GM23338 (cell line): ENCODE data around the gene HOXA10. TPM values are rescaled to one million over a fixed set of nuclear protein-coding genes. Genes with fewer than 3 reads are reported as not detected.

Experiments
- ATAC-seq: fragments of 200-7000 bp; cut with Tn5 transposase; 3 replicates; pipeline ENCODE4 v1.9.1; 2020
- DNase-seq: peaks from one replicate; pipeline ENCODE4 v3.0.0-alpha.2; 2015; ENCODE audit warnings: low spot score
- H2AFZ ChIP-seq: fragments of 200-600 bp; sonication (generic); 2 replicates; pipeline ENCODE4 v1.8.0; 2016; ENCODE audit warnings: antibody characterized with exemption, mild to moderate bottlenecking, moderate library complexity
- H3F3A ChIP-seq: fragments of 200-600 bp; sonication (generic); replicated peaks from 2 replicates; pipeline ENCODE4 v1.8.0; 2017; ENCODE audit warnings: antibody characterized with exemption, mixed run types, low read depth
- H3K27ac ChIP-seq: fragments of 200-600 bp; sonication (generic); 2 replicates; pipeline ENCODE4 v1.6.1; 2016; ENCODE audit warnings: low read depth
- H3K27me3 ChIP-seq: fragments of 200-600 bp; sonication (generic); 2 replicates; pipeline ENCODE4 v1.8.0; 2016; ENCODE audit warnings: mild to moderate bottlenecking, mixed run types, moderate library complexity; ENCODE audit not compliant: insufficient read depth
- H3K36me3 ChIP-seq: fragments of 200-600 bp; sonication (generic); 2 replicates; pipeline ENCODE4 v1.8.0; 2016; ENCODE audit warnings: mild to moderate bottlenecking; ENCODE audit not compliant: insufficient read depth
- H3K4me1 ChIP-seq: fragments of 200-600 bp; sonication (generic); 2 replicates; pipeline ENCODE4 v1.8.0; 2016; ENCODE audit warnings: mild to moderate bottlenecking, moderate library complexity; ENCODE audit not compliant: insufficient read depth
- H3K4me2 ChIP-seq: fragments of 200-600 bp; sonication (generic); 2 replicates; pipeline ENCODE4 v1.7.1; 2017; ENCODE audit warnings: mixed run types
- H3K4me3 ChIP-seq: fragments of 200-600 bp; sonication (generic); 2 replicates; pipeline ENCODE4 v1.6.1; 2016; ENCODE audit warnings: mixed run types
- H3K79me2 ChIP-seq: fragments of 200-600 bp; sonication (generic); replicated peaks from 2 replicates; pipeline ENCODE4 v1.8.0; 2017; ENCODE audit warnings: mild to moderate bottlenecking; ENCODE audit not compliant: insufficient read depth
- H3K9me2 ChIP-seq: fragments of 200-600 bp; sonication (generic); 2 replicates; pipeline ENCODE4 v1.8.0; 2017; ENCODE audit not compliant: insufficient read depth
- H4K20me1 ChIP-seq: fragments of 200-600 bp; sonication (generic); replicated peaks from 2 replicates; pipeline ENCODE4 v1.8.0; 2017; ENCODE audit warnings: mild to moderate bottlenecking; ENCODE audit not compliant: insufficient read depth
- H3K27ac Mint-ChIP-seq: 2 replicates; pipeline ENCODE4 v1.8.0; 2020; ENCODE audit warnings: inconsistent platforms, mild to moderate bottlenecking, moderate library complexity, mixed read lengths
- H3K27me3 Mint-ChIP-seq: 3 replicates; pipeline ENCODE4 v1.8.0; 2022; ENCODE audit warnings: low read depth, mild to moderate bottlenecking, moderate library complexity, mixed read lengths, inconsistent platforms; ENCODE audit not compliant: insufficient read depth, poor library complexity
- H3K36me3 Mint-ChIP-seq: 3 replicates; pipeline ENCODE4 v1.8.0; 2021; ENCODE audit warnings: low read depth, mild to moderate bottlenecking, inconsistent platforms, moderate library complexity, mixed read lengths
- H3K4me1 Mint-ChIP-seq: 3 replicates; pipeline ENCODE4 v1.8.0; 2020; ENCODE audit warnings: mild to moderate bottlenecking, inconsistent platforms, mixed read lengths
- H3K4me3 Mint-ChIP-seq: 3 replicates; pipeline ENCODE4 v1.8.0; 2021; ENCODE audit warnings: moderate library complexity, mild to moderate bottlenecking, inconsistent platforms, mixed read lengths
- H3K9me3 Mint-ChIP-seq: 3 replicates; pipeline ENCODE4 v1.8.0; 2020; ENCODE audit warnings: moderate library complexity, mild to moderate bottlenecking, inconsistent platforms, mixed read lengths
- EZH2 ChIP-seq: fragments of 200-600 bp; sonication (generic); IDR thresholded peaks from one replicate; pipeline ENCODE4 v1.8.0; 2017; ENCODE audit warnings: antibody characterized with exemption, mild to moderate bottlenecking, low read depth; ENCODE audit not compliant: unreplicated experiment
- EZH2phosphoT487 ChIP-seq: fragments of 200-600 bp; sonication (generic); IDR thresholded peaks from one replicate; pipeline ENCODE4 v1.8.1; 2018; ENCODE audit warnings: antibody characterized with exemption; ENCODE audit not compliant: unreplicated experiment
- STAT1 ChIP-seq: IDR thresholded peaks from one replicate; pipeline ENCODE4 v1.6.1; 2016; ENCODE audit warnings: antibody characterized with exemption; ENCODE audit not compliant: unreplicated experiment
- polyA plus RNA-seq: library from polyadenylated mRNA; unstranded; fragments of >200 nt; fragmentation: Nextera tagmentation; extraction: Ambion mirVana; gene quantifications from 2 replicates; pipeline ENCODE4 v1.2.1, GENCODE V29; 2016
- total RNA-seq: library from RNA; depleted of rRNA; stranded (reverse); fragments of >200 nt; shearing (Covaris generic); gene quantifications from 2 replicates; pipeline ENCODE4 v1.2.3, GENCODE V29; 2014
- TF ChIP-seq, protein P1 (sequence below): IDR thresholded peaks from one replicate; pipeline ENCODE4 v1.6.1; 2018; ENCODE audit warnings: antibody characterized with exemption; ENCODE audit not compliant: unreplicated experiment
- TF ChIP-seq, protein P2 (sequence below): IDR thresholded peaks from 2 replicates; pipeline ENCODE4 v1.6.1; 2016; ENCODE audit warnings: antibody characterized with exemption
- TF ChIP-seq, protein P3 (sequence below): fragments of 250-450 bp; sonication (Bioruptor Pico); IDR thresholded peaks from 2 replicates; pipeline ENCODE4 v1.5.0; 2020; ENCODE audit warnings: mild to moderate bottlenecking, moderate library complexity

The HOXA10 gene
- total and polyA plus RNA-seq, 2 experiments from 2014 or later: not detected

DNA sequence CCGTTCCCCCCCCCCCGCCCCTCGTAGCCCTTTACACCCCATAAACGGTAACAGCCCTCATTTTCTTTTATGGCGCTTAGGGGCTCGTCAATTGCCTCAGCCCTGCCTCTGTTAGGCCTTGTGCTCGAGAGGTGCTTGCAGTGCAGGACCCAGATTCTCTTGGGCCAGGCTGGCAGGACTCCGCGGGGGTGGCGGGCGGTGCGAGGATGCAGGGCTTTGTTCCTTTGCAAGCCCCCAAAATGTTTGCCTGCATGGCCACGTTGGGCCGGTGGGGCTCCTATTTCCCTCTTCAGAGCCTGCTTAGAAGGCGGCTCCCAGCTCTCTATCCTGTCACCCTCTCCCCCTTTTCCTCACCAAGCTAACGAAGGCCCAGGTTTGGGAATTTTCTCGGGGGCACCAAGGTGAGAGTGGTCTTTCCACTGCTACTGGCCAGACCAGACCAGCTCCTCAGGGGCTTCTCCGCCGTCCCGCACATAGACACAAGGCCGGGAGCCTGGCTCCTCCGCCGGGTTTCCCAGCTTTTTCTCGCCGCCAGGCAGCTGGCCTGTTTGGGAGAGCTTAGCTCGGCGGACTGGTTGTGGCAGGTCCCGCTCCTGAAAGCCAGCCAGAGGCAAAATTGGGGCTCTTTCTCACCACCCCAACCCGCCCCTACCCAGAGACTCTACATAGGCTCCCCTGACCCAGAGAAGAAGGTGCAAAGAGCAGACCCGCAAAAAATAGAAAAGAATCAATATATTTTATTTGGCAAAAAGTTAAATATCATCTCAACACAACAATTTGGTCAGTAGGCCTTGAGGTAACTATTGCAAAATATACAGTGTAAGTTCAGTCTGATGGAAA is 12.2 kb downstream of the HOXA10 start:
- Mint-ChIP-seq H3K4me3 (no peak overlapping the region), H3K27me3 (peaks cover 99% of the 10 kb centered on the region), H3K27ac (no peak overlapping the region), H3K9me3 (peaks cover 9% of the 10 kb centered on the region; the same call in 2 of the 3 replicates), H3K36me3 (no peaks in the 10 kb centered on the region; the same call in 2 of the 3 replicates), H3K4me1 (peaks cover 10% of the 10 kb centered on the region)
- Histone ChIP-seq H3K27ac (no peak overlapping the region), H3K4me1 (no peaks in the 10 kb centered on the region; the same call in 1 of the 2 replicates), H3K9me2 (no peaks in the 10 kb centered on the region), H3K27me3 (peaks cover 100% of the 10 kb centered on the region), H3K4me2 (no peak overlapping the region), H4K20me1 (peaks cover 50% of the 10 kb centered on the region), H3F3A (peaks cover 24% of the 10 kb centered on the region), H2AFZ (no peak overlapping the region), H3K4me3 (no peak overlapping the region), H3K79me2 (no peaks in the 10 kb centered on the region), H3K36me3 (no peaks in the 10 kb centered on the region; the same call in 1 of the 2 replicates)
- no peak for ATAC-seq
- DNase-seq: peak; percentile 42
- TF ChIP-seq, protein P1, sequence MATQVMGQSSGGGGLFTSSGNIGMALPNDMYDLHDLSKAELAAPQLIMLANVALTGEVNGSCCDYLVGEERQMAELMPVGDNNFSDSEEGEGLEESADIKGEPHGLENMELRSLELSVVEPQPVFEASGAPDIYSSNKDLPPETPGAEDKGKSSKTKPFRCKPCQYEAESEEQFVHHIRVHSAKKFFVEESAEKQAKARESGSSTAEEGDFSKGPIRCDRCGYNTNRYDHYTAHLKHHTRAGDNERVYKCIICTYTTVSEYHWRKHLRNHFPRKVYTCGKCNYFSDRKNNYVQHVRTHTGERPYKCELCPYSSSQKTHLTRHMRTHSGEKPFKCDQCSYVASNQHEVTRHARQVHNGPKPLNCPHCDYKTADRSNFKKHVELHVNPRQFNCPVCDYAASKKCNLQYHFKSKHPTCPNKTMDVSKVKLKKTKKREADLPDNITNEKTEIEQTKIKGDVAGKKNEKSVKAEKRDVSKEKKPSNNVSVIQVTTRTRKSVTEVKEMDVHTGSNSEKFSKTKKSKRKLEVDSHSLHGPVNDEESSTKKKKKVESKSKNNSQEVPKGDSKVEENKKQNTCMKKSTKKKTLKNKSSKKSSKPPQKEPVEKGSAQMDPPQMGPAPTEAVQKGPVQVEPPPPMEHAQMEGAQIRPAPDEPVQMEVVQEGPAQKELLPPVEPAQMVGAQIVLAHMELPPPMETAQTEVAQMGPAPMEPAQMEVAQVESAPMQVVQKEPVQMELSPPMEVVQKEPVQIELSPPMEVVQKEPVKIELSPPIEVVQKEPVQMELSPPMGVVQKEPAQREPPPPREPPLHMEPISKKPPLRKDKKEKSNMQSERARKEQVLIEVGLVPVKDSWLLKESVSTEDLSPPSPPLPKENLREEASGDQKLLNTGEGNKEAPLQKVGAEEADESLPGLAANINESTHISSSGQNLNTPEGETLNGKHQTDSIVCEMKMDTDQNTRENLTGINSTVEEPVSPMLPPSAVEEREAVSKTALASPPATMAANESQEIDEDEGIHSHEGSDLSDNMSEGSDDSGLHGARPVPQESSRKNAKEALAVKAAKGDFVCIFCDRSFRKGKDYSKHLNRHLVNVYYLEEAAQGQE: no peak
- TF ChIP-seq, protein P2, sequence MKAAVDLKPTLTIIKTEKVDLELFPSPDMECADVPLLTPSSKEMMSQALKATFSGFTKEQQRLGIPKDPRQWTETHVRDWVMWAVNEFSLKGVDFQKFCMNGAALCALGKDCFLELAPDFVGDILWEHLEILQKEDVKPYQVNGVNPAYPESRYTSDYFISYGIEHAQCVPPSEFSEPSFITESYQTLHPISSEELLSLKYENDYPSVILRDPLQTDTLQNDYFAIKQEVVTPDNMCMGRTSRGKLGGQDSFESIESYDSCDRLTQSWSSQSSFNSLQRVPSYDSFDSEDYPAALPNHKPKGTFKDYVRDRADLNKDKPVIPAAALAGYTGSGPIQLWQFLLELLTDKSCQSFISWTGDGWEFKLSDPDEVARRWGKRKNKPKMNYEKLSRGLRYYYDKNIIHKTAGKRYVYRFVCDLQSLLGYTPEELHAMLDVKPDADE: no peak
- TF ChIP-seq EZH2phosphoT487 (peak; percentile 73), STAT1 (no peak), EZH2 (peak; percentile 93)
- TF ChIP-seq, protein P3, sequence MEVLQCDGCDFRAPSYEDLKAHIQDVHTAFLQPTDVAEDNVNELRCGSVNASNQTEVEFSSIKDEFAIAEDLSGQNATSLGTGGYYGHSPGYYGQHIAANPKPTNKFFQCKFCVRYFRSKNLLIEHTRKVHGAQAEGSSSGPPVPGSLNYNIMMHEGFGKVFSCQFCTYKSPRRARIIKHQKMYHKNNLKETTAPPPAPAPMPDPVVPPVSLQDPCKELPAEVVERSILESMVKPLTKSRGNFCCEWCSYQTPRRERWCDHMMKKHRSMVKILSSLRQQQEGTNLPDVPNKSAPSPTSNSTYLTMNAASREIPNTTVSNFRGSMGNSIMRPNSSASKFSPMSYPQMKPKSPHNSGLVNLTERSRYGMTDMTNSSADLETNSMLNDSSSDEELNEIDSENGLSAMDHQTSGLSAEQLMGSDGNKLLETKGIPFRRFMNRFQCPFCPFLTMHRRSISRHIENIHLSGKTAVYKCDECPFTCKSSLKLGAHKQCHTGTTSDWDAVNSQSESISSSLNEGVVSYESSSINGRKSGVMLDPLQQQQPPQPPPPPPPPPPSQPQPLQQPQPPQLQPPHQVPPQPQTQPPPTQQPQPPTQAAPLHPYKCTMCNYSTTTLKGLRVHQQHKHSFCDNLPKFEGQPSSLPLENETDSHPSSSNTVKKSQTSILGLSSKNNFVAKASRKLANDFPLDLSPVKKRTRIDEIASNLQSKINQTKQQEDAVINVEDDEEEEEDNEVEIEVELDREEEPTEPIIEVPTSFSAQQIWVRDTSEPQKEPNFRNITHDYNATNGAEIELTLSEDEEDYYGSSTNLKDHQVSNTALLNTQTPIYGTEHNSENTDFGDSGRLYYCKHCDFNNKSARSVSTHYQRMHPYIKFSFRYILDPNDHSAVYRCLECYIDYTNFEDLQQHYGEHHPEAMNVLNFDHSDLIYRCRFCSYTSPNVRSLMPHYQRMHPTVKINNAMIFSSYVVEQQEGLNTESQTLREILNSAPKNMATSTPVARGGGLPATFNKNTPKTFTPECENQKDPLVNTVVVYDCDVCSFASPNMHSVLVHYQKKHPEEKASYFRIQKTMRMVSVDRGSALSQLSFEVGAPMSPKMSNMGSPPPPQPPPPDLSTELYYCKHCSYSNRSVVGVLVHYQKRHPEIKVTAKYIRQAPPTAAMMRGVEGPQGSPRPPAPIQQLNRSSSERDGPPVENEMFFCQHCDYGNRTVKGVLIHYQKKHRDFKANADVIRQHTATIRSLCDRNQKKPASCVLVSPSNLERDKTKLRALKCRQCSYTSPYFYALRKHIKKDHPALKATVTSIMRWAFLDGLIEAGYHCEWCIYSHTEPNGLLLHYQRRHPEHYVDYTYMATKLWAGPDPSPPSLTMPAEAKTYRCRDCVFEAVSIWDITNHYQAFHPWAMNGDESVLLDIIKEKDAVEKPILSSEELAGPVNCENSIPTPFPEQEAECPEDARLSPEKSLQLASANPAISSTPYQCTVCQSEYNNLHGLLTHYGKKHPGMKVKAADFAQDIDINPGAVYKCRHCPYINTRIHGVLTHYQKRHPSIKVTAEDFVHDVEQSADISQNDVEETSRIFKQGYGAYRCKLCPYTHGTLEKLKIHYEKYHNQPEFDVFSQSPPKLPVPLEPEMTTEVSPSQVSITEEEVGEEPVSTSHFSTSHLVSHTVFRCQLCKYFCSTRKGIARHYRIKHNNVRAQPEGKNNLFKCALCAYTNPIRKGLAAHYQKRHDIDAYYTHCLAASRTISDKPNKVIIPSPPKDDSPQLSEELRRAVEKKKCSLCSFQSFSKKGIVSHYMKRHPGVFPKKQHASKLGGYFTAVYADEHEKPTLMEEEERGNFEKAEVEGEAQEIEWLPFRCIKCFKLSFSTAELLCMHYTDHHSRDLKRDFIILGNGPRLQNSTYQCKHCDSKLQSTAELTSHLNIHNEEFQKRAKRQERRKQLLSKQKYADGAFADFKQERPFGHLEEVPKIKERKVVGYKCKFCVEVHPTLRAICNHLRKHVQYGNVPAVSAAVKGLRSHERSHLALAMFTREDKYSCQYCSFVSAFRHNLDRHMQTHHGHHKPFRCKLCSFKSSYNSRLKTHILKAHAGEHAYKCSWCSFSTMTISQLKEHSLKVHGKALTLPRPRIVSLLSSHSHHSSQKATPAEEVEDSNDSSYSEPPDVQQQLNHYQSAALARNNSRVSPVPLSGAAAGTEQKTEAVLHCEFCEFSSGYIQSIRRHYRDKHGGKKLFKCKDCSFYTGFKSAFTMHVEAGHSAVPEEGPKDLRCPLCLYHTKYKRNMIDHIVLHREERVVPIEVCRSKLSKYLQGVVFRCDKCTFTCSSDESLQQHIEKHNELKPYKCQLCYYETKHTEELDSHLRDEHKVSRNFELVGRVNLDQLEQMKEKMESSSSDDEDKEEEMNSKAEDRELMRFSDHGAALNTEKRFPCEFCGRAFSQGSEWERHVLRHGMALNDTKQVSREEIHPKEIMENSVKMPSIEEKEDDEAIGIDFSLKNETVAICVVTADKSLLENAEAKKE (CRISPR knock-in tag): no peak
